CD4-positive, CD25-positive, alpha-beta regulatory T cell (primary cell): ENCODE results near the gene ROPN1. TPM values are rescaled to one million over a fixed set of nuclear protein-coding genes. Genes with fewer than 3 reads are reported as not detected.

Experiments used
- ATAC-seq, 2 donors: fragments of 150-1000 bp; cut with Tn5 transposase; one replicate each; pipeline ENCODE4 v1.10.0; 2021; ENCODE audit warnings: low read depth in 2 of 2, moderate number of reproducible peaks in 2 of 2, moderate library complexity in 1 of 2
- DNase-seq, 3 donors: peaks; one replicate each; pipeline versions ENCODE4 v3.0.0 to v3.0.0-alpha.2; 2012 to 2022; ENCODE audit warnings: mixed read lengths in 1 of 3
- H3K27ac ChIP-seq: one replicate; pipeline ENCODE4 v1.7.0; 2013; ENCODE audit warnings: mild to moderate bottlenecking, low read length; ENCODE audit not compliant: insufficient read depth, poor library complexity, severe bottlenecking
- H3K27me3 ChIP-seq: one replicate; pipeline ENCODE4 v1.7.0; 2013; ENCODE audit warnings: low read length; ENCODE audit not compliant: control insufficient read depth, insufficient read depth
- H3K36me3 ChIP-seq: one replicate; pipeline ENCODE4 v1.7.0; 2013; ENCODE audit warnings: mild to moderate bottlenecking, low read length, moderate library complexity; ENCODE audit not compliant: control insufficient read depth, insufficient read depth
- H3K4me1 ChIP-seq: 2 replicates; pipeline ENCODE4 v1.7.0; 2013; ENCODE audit warnings: mild to moderate bottlenecking, low read length; ENCODE audit not compliant: insufficient read depth, control insufficient read depth, poor library complexity, severe bottlenecking
- H3K4me3 ChIP-seq: one replicate; pipeline ENCODE4 v1.7.0; 2013; ENCODE audit warnings: low read depth, mild to moderate bottlenecking, low read length, moderate library complexity
- H3K9me3 ChIP-seq, 2 experiments: 1 replicate in 1 of 2; 2 replicates in 1 of 2; pipeline ENCODE4 v1.7.0; 2013; ENCODE audit warnings: low read length in 2 of 2, mild to moderate bottlenecking in 1 of 2, moderate library complexity in 1 of 2; ENCODE audit not compliant: control insufficient read depth in 2 of 2
- H3K27ac Mint-ChIP-seq, 3 donors: one replicate each; pipeline ENCODE4 v1.8.0; 2020 to 2022; ENCODE audit warnings: mild to moderate bottlenecking in 3 of 3, mixed read lengths in 3 of 3, moderate library complexity in 2 of 3
- H3K27me3 Mint-ChIP-seq: one replicate; pipeline ENCODE4 v1.8.0; 2022; ENCODE audit warnings: mild to moderate bottlenecking, mixed read lengths
- H3K36me3 Mint-ChIP-seq: one replicate; pipeline ENCODE4 v1.8.0; 2020; ENCODE audit warnings: mixed read lengths
- H3K4me1 Mint-ChIP-seq, 4 donors: one replicate each; pipeline ENCODE4 v1.8.0; 2020 to 2022; ENCODE audit warnings: mixed read lengths in 4 of 4, mild to moderate bottlenecking in 1 of 4
- H3K4me3 Mint-ChIP-seq, 4 donors: one replicate each; pipeline ENCODE4 v1.8.0; 2020 to 2022; ENCODE audit warnings: mild to moderate bottlenecking in 4 of 4, mixed read lengths in 4 of 4, moderate library complexity in 3 of 4
- H3K9me3 Mint-ChIP-seq, 7 donors: one replicate each; pipeline ENCODE4 v1.8.0; 2020 to 2022; ENCODE audit warnings: mixed read lengths in 7 of 7, mild to moderate bottlenecking in 3 of 7, moderate library complexity in 2 of 7
- polyA plus RNA-seq, 4 donors: library from polyadenylated mRNA; unstranded; fragments of 300-500 nt; fragmentation: Illumina TruSeq; gene quantifications; one replicate each; pipeline ENCODE4 v1.2.3, GENCODE V29; 2021
- total RNA-seq: library from RNA; stranded (reverse); gene quantifications from one replicate; pipeline ENCODE4 v1.2.3, GENCODE V29; 2022

ROPN1 gene
- total and polyA plus RNA-seq, 5 donors from 2014 or later: not detected

GRCh38 chr3:123960781-123961507 is 31.0 kb downstream of the ROPN1 start, which contains the start of gene CCDC14:
CCDC14 (minus strand) TSS chr3:123961229; CDS start chr3:123961173, 56 bp downstream.
- peaks cover 18% of the 10 kb centered on the region for H3K4me1 ChIP-seq
- H3K4me3 Mint-ChIP-seq: peak within 1 kb of the TSS; percentile 97 to 98 (median 97)
- no peaks in the 10 kb centered on the region for H3K9me3 Mint-ChIP-seq
- H3K4me1 Mint-ChIP-seq: peaks cover 4 to 32% (median 27%) of the 10 kb centered on the region in 4 donors
- H3K27ac Mint-ChIP-seq: peak within 1 kb of the TSS; percentile 95 to 99 (median 97)
- DNase-seq (peak; percentile 66 to 83 (median 78)), ATAC-seq (peak; percentile 78 to 79)
- H3K27me3 Mint-ChIP-seq: peaks cover 9% of the 10 kb centered on the region
- no peaks in the 10 kb centered on the region for H3K36me3 Mint-ChIP-seq
- H3K9me3 ChIP-seq: no peaks in the 10 kb centered on the region
- H3K36me3 ChIP-seq: no peaks in the 10 kb centered on the region
- H3K27ac ChIP-seq: peak within 1 kb of the TSS; percentile 66
- H3K4me3 ChIP-seq: peak within 1 kb of the TSS; percentile 92
- peaks cover 3% of the 10 kb centered on the region for H3K27me3 ChIP-seq

GRCh38 chr3:123953735-123954134 is 38.2 kb downstream of the ROPN1 start:
- Histone ChIP-seq H3K27ac (no peak overlapping the region), H3K36me3 (peaks cover 19% of the 10 kb centered on the region), H3K9me3 (no peaks in the 10 kb centered on the region), H3K27me3 (no peaks in the 10 kb centered on the region), H3K4me3 (no peak overlapping the region), H3K4me1 (peaks cover under 1% of the 10 kb centered on the region)
- H3K4me1 Mint-ChIP-seq: peaks cover 12 to 20% (median 15%) of the 10 kb centered on the region in 4 donors
- H3K36me3 Mint-ChIP-seq: peaks cover 16% of the 10 kb centered on the region
- ATAC-seq (no peak), DNase-seq (no peak)
- H3K9me3 Mint-ChIP-seq: no peaks in the 10 kb centered on the region
- H3K27me3 Mint-ChIP-seq: no peaks in the 10 kb centered on the region
- no peak overlapping the region for H3K27ac Mint-ChIP-seq
- no peak overlapping the region for H3K4me3 Mint-ChIP-seq

- no peak for ATAC-seq
- Histone ChIP-seq H3K4me1 (no peaks in the 10 kb centered on the region), H3K4me3 (no peak overlapping the region), H3K9me3 (no peaks in the 10 kb centered on the region), H3K36me3 (peaks cover 23% of the 10 kb centered on the region), H3K27ac (no peak overlapping the region), H3K27me3 (no peaks in the 10 kb centered on the region)
- DNase-seq: no peak
- no peaks in the 10 kb centered on the region for H3K27me3 Mint-ChIP-seq
- no peak overlapping the region for H3K27ac Mint-ChIP-seq
- no peak overlapping the region for H3K4me3 Mint-ChIP-seq
- peaks cover 5 to 20% (median 8%) of the 10 kb centered on the region in 4 donors for H3K4me1 Mint-ChIP-seq
- peaks cover 20% of the 10 kb centered on the region for H3K36me3 Mint-ChIP-seq
- no peaks in the 10 kb centered on the region for H3K9me3 Mint-ChIP-seq
Measured at GRCh38 chr3:123952844-123953520, 38.9 kb downstream of the ROPN1 start.

- DNase-seq (no peak), ATAC-seq (no peak)
- Mint-ChIP-seq H3K9me3 (no peaks in the 10 kb centered on the region), H3K27me3 (no peaks in the 10 kb centered on the region), H3K36me3 (peaks cover 23% of the 10 kb centered on the region), H3K27ac (no peak overlapping the region), H3K4me1 (peaks cover 0 to 18% (median 2%) of the 10 kb centered on the region in 4 donors), H3K4me3 (no peak overlapping the region)
- H3K9me3 ChIP-seq: no peaks in the 10 kb centered on the region
- H3K4me3 ChIP-seq: no peak overlapping the region
- H3K4me1 ChIP-seq: no peaks in the 10 kb centered on the region
- peaks cover 30% of the 10 kb centered on the region for H3K36me3 ChIP-seq
- H3K27ac ChIP-seq: no peak overlapping the region
- no peaks in the 10 kb centered on the region for H3K27me3 ChIP-seq
Measured at GRCh38 chr3:123951522-123952447, 40.1 kb downstream of the ROPN1 start.

- Mint-ChIP-seq H3K27me3 (no peaks in the 10 kb centered on the region), H3K27ac (no peak overlapping the region), H3K4me3 (no peak overlapping the region)
Measured at GRCh38 chr3:123949641-123950040, 42.3 kb downstream of the ROPN1 start.

GRCh38 chr3:123948449-123948848 is 43.5 kb downstream of the ROPN1 start:
- DNase-seq: no peak
- no peaks in the 10 kb centered on the region for H3K27me3 Mint-ChIP-seq
- ATAC-seq: no peak
- Histone ChIP-seq H3K36me3 (peaks cover 40% of the 10 kb centered on the region), H3K9me3 (no peaks in the 10 kb centered on the region), H3K27me3 (no peaks in the 10 kb centered on the region), H3K27ac (no peak overlapping the region), H3K4me1 (no peaks in the 10 kb centered on the region), H3K4me3 (no peak overlapping the region)
- H3K27ac Mint-ChIP-seq: no peak overlapping the region
- no peaks in the 10 kb centered on the region for H3K9me3 Mint-ChIP-seq
- H3K4me1 Mint-ChIP-seq: peaks cover 0 to 16% (median 0%) of the 10 kb centered on the region in 4 donors
- peaks cover 32% of the 10 kb centered on the region for H3K36me3 Mint-ChIP-seq
- H3K4me3 Mint-ChIP-seq: no peak overlapping the region

More at GRCh38 chr3:123949641-123950040, 42.3 kb downstream of the ROPN1 start:
- ATAC-seq (no peak), DNase-seq (no peak)
- Histone ChIP-seq H3K36me3 (peaks cover 30% of the 10 kb centered on the region), H3K4me3 (no peak overlapping the region), H3K9me3 (no peaks in the 10 kb centered on the region), H3K27ac (no peak overlapping the region), H3K4me1 (no peaks in the 10 kb centered on the region), H3K27me3 (no peaks in the 10 kb centered on the region)
- H3K4me1 Mint-ChIP-seq: peaks cover 0 to 16% (median 0%) of the 10 kb centered on the region in 4 donors
- H3K9me3 Mint-ChIP-seq: no peaks in the 10 kb centered on the region
- H3K36me3 Mint-ChIP-seq: peaks cover 20% of the 10 kb centered on the region

GRCh38 chr3:123947482-123947881 is 44.4 kb downstream of the ROPN1 start:
- H3K4me1 Mint-ChIP-seq: peaks cover 0 to 9% (median 0%) of the 10 kb centered on the region in 4 donors
- Histone ChIP-seq H3K4me1 (no peaks in the 10 kb centered on the region), H3K27me3 (no peaks in the 10 kb centered on the region), H3K36me3 (peaks cover 41% of the 10 kb centered on the region), H3K4me3 (no peak overlapping the region), H3K27ac (no peak overlapping the region), H3K9me3 (no peaks in the 10 kb centered on the region)
- DNase-seq: no peak
- peaks cover 30% of the 10 kb centered on the region for H3K36me3 Mint-ChIP-seq
- no peak overlapping the region for H3K4me3 Mint-ChIP-seq
- no peak overlapping the region for H3K27ac Mint-ChIP-seq
- ATAC-seq: no peak
- no peaks in the 10 kb centered on the region for H3K27me3 Mint-ChIP-seq
- H3K9me3 Mint-ChIP-seq: no peaks in the 10 kb centered on the region
